Endometrial microvascular endothelial cells (primary cell): Measurements from ENCODE around the gene FREM1. TPM values are rescaled to one million over a fixed set of nuclear protein-coding genes. Genes with fewer than 3 reads are reported as not detected.

Experiments used
- in situ Hi-C: cut with HindIII; loops from 2 replicates; pipeline ENCODE4 v1.10.0; 2017; ENCODE audit warnings: low sequenced_read_pairs, low pct_unique_long_range_greater_than_20kb; ENCODE audit errors: inconsistent ontology term
- total RNA-seq: library from RNA; depleted of rRNA; stranded (reverse); fragments of >200 nt; gene quantifications from one replicate; pipeline ENCODE4 v1.2.3, GENCODE V29; 2015; ENCODE audit errors: inconsistent ontology term

The FREM1 gene
- total RNA-seq, 1 donor from 2014 or later: not detected

DNA sequence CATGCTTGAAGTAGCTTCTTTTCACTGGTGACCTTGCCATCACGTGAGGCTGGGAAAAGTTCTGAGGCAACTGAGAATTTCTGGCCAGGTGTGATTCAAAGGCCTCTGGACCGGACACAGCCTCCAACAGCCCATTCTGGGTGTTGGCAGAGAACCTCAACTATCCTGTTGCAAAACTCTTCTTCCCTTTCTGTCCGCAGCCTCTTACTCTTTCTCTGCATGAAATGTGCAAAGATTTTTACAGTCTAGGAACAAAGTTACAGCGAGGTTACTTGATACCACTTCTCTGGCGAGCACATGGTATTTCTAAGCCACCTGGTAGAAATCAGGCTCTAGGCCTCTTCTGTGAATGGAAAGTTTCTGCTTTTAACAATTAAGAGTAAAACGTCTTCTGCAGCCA, 79.2 kb downstream of the FREM1 start:
- in situ Hi-C loops: no loop called here

DNA sequence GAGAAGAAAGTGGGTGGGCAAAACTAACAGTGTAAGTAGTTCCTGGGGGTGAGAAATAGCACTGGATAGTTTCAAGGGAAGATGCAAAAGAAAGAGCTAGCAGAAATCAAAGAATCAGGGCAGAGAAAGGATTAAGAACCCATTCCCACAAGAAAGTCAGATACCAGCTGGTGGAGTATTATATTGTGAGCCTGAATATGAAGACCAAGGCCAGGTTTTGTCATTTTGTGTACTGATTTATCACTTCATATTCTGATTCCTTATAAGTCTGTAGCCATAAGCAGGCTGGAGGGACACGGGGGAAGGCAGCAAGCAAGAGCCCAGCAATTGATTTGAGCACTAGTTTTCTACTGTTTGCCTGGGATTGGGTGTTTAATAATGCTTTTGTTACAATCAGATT, 80.2 kb downstream of the FREM1 start:
- in situ Hi-C loops: no loop called here

DNA sequence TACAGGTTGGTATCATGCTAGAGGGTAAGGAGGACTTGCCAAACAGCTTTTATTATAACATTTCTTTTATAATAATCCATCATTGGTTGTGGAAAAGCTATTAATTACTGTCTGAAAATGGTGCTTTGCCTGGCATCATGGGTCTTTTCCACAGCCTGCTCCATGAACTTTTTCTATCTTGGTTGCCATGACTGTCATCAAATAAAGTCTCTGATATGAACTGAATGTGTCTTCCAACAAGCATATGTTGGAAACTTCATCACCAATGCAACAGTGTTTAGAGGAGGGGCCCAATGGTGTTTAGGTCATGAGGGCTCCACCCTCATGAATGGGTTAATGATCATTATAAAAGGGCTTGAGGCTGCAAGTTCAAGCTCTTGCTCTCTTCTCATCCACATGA, 81.0 kb downstream of the FREM1 start:
- in situ Hi-C loops: no loop called here

DNA sequence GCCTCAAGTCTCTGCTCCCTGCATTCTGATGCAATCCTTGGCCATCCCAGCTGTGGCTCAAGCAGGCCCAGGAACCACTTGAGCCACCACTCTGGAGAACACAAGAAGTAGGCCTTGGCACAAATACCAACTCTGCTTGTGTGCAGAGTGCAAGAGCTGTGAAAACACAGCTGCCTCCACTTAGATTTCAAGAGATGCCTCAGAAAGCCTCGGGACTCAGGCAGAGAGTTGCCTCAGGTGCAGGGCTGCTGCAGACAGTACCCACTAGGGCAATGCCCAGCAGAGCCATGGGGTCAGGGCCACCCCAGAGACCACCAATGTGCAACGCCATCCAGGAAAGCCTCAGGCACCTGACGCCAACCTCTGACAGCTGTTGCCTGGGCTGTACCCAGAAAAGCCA, 82.4 kb downstream of the FREM1 start:
- in situ Hi-C loops: no loop called here

DNA sequence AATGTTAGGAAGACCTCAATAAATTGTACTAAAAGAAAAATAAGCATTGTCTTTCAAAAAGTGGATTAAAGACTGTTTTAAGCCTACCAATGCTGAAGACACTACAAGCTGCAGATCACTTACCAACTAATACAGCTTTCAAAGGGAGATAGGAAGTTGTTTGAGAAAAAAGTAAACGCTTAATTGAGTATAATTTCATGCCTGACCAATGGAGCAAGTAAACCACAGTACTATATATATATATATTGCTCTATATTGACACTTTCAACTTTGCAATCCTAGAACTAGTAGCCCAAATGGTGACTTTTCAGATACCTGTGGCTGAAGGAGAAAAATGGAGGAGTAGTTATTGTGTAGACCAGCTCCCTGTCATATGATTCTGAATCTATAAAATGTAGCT, 85.7 kb downstream of the FREM1 start:
- in situ Hi-C loops: no loop called here

DNA sequence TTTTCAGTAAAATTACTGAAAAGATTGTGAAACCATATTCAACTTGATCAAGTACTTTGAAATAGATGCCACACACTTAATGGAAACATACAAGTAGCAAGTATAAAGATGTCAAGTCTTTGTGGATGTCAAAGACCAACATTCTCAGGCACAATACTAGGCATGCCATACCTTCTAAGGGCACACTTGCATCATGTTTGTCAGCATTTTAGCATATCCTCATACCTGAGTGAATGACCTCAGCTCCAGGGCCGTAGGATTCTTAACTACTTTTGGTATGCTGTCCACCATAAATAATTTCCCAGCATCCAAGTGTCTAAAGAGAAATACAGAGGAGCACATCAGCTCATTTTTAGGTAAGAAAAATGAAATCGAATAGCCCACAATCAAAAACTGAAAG, 86.4 kb downstream of the FREM1 start:
- in situ Hi-C loops: no loop called here

DNA sequence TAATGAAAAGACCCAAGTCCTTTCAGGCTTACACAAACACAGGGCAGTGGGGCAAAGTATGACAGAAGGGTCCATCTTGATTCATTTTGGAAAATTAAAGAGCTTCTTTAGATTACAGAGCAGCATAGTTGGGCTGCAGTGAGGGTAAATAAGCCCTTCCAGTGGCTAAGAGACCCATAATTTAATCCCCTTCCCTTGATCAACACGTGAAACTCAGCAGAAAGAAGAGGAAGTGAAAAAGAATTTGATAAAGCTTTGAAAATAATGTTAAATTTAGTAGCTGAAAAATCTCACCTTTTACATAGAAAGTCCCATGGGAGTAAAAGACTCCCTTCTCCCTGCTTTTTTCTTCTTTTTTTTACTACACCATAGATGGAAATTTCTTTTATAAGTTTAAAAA, 87.6 kb downstream of the FREM1 start:
- in situ Hi-C loops: no loop called here

DNA sequence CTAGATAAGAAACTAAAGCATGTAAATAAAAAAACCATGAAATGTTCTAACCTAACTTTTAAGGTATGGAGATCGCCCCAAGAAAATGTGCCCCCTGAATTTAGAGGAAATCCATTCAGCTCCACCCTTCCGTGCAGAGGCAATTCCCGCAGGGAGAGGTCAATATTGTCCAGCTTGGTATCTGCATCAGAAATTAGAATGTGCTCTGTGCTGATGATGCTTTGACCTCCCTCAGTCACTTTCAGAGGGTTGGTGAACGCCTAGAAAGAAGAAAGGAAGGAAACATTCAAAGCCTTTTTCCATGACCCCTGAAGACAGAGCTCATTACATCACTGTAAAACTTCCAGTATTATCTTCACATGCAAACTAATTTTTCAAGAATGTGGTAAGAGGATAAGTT, 91.0 kb downstream of the FREM1 start:
- in situ Hi-C loops: no loop called here

DNA sequence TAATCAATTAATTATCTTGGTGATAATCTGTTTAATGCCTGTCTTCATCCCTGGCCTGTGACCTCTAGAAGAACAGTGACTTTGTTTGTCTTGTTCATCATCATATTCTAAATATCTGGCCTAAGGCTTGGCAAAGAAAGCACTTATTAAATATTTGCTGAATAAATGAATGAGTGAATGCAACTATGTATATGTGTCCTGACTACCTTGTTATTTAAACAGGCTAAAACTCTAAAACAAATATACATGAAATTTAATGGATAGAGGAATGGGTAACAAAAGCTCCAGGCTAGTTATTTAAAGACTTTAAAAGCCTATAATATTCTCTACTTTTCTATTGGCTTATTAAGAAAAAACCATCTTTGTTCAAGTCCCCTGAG, 96.0 kb downstream of the FREM1 start:
- in situ Hi-C loops: no loop called here

DNA sequence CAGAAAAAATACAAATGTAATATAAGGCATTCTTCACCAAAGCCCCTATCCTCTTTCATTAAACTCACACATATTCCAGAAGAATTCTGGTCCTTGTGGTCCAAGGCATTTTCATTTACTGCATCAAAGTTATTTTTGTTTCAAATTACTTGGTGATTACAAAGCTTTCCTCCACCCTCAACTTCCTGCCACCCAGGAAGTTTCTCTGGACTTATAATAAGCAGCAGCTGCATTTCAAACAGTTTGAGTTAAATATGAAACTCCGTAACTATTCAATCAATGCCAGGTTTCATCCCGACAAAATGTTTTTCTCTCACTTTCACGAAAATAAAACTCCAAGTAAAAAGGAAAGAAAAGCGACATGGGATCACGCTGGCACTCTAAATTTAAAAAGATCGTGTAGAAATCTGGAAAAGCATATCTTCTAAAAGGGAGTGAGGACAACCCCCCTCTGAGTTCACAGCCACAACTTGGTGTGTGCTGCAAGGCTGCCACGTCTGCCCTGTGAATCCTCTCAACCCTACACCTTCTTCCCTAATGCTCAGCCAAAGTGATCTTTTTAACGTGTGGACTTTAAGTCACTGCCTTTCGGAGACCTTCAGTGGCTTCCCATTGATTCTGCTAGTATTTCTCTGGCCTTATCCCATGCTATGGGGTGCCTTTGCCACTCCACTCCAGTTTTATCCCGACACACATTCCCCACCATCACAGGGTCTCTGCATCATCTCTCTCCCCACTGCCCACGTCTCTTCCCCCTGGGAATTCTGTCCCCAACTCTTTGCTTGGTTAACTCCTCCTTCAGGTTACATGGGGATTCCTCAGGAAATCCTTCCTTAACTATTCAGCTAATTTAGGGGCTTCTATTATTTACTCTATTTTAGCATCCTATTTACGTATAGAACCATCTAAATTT, 96.6 kb downstream of the FREM1 start:
- in situ Hi-C loops: no loop called here

DNA sequence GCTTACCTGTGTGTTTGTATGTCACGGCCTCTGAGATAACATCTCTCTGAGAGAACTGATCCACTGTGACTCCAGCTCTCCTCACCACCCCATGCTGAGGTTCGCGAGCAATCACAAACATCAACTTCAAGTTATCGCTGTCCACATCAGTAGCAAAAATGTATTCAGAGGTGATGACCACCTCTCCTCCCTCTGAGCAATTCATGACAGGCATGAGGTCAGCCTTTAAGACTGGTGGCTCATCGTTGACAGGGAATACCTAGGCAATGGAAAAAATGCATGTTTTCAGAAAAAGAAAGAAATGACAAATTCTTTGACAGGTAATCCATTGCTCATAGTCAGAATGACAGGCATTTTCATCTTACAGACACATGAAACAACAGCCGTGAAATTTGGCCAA, 97.4 kb downstream of the FREM1 start:
- in situ Hi-C loops: no loop called here

DNA sequence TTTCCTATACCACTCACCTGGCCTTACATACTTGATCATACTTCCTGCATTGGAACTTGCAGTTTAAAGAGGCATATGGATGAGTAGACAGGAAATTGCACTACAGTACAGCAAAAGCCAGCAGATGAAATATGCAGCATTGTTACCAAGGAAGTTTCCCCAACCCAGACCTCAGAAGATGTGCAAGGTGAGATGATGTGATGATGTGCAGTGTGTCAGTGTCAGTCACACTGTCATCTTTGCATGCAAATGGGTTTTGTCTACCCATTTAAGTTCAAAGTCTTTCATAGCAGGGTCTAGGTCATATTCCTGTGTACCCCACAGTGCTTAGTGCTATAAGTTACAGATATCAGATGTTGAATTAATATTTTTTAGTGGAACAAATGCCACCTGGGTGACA, 98.4 kb downstream of the FREM1 start:
- in situ Hi-C loops: no loop called here

DNA sequence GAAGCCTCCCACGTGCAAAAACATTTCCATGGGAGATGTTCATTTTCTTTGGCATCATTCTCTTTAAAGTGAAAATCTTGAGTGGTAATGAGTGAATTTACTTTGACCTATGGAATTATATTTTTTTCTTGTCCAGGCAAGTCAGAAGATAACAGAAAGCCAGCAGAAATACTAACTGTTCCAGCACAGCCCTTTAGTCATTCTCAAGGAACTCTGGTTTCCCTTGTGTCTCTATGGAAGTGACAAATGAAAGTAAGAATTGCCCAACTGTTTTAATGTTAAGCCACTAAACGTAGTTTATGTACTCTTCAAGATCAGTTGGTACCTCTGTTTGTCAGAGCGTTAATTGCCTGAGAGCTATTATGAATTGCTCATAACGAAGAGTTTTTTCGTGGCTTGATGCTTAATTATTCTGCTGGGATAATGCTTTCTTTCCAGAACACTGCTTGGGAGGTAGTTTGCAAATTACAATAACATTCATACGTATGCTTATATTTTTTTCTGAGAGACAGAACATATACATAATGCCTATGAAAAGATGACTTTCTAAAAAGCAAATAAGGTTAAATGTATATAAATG, 103.2 kb downstream of the FREM1 start:
- in situ Hi-C loops: no loop called here

DNA sequence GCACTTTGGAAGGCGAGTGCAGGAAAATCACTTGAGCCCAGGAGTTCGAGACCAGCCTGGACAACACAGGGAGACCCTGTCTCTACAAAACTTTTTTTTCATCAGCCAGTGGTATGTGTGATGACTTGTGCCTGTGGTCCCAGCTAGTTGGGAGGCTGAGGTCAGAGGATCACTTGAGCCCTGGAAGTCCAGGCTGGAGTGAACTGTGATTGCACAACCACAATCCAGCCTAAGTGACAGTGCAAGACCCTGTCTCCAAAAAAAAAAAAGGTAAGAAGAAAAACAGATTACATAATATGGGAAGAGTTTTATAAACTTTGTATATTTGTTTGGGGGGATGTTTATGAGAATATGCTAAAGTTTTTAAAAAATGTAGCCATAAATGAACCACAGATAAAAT, 111.2 kb downstream of the FREM1 start:
- in situ Hi-C loops: no loop called here

DNA sequence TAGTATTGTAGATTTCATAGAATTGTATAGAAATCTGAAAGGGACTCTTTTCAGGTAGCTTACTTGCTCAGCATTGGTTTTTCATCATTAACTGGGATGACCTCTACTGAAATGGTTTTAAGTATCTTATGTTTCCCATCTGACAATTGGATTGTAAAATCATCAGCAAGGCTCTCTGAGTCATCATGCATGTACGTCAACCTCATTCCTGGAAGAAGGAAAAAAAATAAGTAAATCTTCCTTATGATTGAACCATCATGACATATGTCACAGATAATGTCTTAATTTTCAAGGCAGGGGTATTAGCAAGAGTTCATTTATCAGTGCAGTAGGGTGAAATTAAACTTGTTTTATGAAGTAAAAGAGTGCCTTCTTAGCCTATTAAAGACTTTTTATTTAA, 112.8 kb downstream of the FREM1 start:
- in situ Hi-C loops: no loop called here

DNA sequence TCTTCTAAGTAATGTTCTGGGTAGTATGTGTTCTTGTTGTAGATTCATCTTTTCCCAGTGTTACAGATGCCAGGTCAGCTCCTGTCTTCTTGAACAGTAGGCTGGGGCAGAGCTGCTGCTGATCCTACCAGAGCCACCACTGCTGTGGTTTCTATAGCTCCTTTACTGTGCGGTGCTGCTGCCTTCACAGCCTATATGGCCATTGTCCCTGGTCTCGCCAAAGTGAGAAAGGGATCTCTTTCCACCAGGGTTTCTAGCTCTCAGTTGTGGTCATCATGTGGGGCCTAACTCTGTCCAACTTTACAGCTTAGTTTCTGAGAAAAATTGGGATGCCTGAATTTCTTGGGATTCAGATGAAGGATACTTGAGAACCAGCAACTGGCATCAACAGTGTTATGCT, 116.8 kb downstream of the FREM1 start:
- in situ Hi-C loops: no loop called here

DNA sequence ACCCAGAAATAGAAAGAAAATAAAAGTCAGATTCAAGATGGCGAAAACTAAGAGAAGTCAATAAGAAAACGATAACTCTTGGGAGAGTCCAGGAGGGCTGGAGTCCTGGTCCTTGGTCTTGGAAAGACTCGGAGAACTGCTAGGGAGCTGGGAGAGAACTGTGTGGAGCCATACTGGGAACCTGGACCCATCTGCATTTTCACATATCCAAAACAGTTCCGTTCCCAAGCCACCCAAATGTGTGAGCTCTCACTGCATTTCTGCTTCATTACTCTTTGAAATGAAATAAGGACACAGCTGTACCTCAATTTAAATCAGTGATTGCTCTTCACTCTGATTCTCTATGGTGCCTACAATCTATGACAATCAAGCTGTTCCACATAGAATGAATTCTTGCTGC, 119.6 kb downstream of the FREM1 start:
- in situ Hi-C loops: no loop called here

DNA sequence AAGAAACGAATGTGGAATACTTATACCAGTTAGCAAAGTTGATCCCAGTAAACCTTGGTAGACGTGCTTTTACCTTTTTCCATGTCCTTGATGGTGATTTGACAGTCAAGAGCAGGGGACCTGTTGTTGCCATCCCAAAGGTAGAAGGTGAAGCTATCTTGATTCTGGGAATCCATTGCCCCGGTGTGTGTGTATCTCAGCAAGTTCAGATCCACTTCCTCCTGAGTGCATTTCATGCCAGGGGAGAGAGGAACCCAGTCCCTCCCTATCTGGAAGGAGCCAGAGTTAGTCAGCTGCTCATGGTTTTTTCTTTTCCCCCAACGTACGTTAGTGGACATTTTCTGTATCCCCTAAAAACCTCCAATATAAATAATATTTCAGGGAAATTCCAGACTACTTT, 121.4 kb downstream of the FREM1 start:
- in situ Hi-C loops: no loop called here

DNA sequence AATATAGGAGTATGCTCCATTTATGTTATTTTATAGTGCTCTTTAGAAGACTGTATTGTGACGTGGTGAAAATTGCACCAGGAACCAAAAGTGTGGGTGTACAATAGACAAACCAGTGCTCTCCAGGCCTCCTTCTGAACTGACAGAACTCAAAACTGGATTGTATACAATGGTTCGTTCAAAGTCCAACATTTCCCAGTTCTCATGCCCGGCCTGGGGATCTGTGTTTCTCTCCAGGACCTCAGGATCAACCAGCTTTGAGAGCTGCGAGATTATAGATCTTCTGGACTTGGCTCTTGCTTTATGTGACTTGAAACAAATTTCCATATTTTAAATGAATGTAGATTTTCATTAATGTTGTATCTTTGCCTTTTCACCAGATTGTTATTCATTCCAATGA, 126.9 kb downstream of the FREM1 start:
- in situ Hi-C loops: no loop called here

DNA sequence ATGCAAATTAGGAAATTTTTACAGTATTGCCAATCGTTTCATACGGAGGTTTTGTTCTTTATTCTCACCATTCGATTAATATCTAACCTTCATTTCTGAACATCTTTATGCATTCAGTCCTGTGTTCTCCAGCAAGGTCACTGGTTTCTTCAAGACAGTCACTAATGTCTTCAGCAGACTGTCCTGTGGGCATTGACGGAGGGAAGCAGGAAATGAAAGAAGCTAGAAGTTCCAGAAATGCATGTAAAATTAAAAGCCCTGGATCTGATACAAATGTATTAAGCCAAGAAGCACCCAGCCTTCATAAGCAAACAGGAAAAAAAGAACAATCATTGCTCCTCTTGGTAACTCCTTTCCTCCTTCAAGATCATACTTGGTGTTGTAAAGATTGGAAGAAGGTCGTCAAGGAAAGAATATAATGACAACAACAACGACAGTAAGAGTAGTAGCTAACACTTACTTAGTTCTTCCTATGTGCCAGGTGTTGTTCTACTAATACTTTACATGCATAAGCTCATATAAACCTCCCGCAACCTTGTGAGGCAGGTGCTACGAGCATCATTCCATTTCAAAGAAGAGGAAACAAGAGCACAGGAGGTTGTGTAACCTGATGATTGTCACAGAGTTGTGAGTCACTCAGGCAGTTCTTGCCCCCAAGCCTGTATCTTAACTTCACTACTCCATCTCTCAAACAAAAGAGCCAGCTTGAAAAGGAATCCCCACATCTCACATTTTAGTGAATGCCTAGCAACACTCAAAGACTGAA, 127.8 kb downstream of the FREM1 start:
- in situ Hi-C loops: no loop called here
